CD4-positive, alpha-beta memory T cell (primary cell): Measurements from ENCODE around the gene FAM200B. TPM values are rescaled to one million over a fixed set of nuclear protein-coding genes. Genes with fewer than 3 reads are reported as not detected.

Experiments
- CTCF ChIA-PET: fragments of 350-600 bp; sonication (Branson Sonifier 250); formaldehyde crosslinking; loops from one replicate; lab custom pipeline; 2021; ENCODE audit warnings: inconsistent platforms; ENCODE audit not compliant: partially characterized antibody; lab: Charles Lee
- POLR2A ChIA-PET: fragments of 350-600 bp; sonication (Branson Sonifier 250); formaldehyde crosslinking; loops from one replicate; lab custom pipeline; 2021; ENCODE audit not compliant: partially characterized antibody; lab: Charles Lee
- DNase-seq, 5 donors: peaks; one replicate each; pipeline versions ENCODE4 v3.0.0 to v3.0.0-alpha.2; 2020 to 2022; ENCODE audit warnings: mixed read lengths in 1 of 5
- H3K27ac ChIP-seq: one replicate; pipeline ENCODE4 v1.7.0; 2013; ENCODE audit warnings: low read depth, low read length
- H3K27me3 ChIP-seq: 2 replicates; pipeline ENCODE4 v1.7.0; 2013; ENCODE audit warnings: mild to moderate bottlenecking, low read length, moderate library complexity; ENCODE audit not compliant: insufficient read depth
- H3K36me3 ChIP-seq: 2 replicates; pipeline ENCODE4 v1.7.0; 2013; ENCODE audit warnings: mild to moderate bottlenecking, low read length, moderate library complexity; ENCODE audit not compliant: insufficient read depth
- H3K4me1 ChIP-seq: 2 replicates; pipeline ENCODE4 v1.7.0; 2013; ENCODE audit warnings: mild to moderate bottlenecking, low read length, moderate library complexity; ENCODE audit not compliant: insufficient read depth
- H3K4me3 ChIP-seq, 2 donors: one replicate each; pipeline ENCODE4 v1.7.0; 2013; ENCODE audit warnings: low read length in 2 of 2, mild to moderate bottlenecking in 1 of 2
- H3K9me3 ChIP-seq, 2 donors: one replicate each; pipeline ENCODE4 v1.7.0; 2013; ENCODE audit warnings: low read length in 2 of 2, control low read depth in 1 of 2; ENCODE audit not compliant: control insufficient read depth in 1 of 2
- H3K27ac Mint-ChIP-seq, 7 donors: one replicate each; pipeline ENCODE4 v1.8.0; 2020 to 2021; ENCODE audit warnings: mixed read lengths in 7 of 7, mild to moderate bottlenecking in 6 of 7, inconsistent platforms in 3 of 7, moderate library complexity in 3 of 7
- H3K27me3 Mint-ChIP-seq, 2 donors: one replicate each; pipeline ENCODE4 v1.8.0; 2020 to 2021; ENCODE audit warnings: mixed read lengths in 2 of 2
- H3K36me3 Mint-ChIP-seq, 2 donors: one replicate each; pipeline ENCODE4 v1.8.0; 2020 to 2021; ENCODE audit warnings: mixed read lengths in 2 of 2, inconsistent platforms in 1 of 2, mild to moderate bottlenecking in 1 of 2
- H3K4me1 Mint-ChIP-seq, 4 donors: one replicate each; pipeline ENCODE4 v1.8.0; 2020 to 2021; ENCODE audit warnings: mixed read lengths in 4 of 4, mild to moderate bottlenecking in 1 of 4
- H3K4me3 Mint-ChIP-seq, 8 donors: one replicate each; pipeline ENCODE4 v1.8.0; 2020 to 2021; ENCODE audit warnings: mixed read lengths in 8 of 8, mild to moderate bottlenecking in 7 of 8, moderate library complexity in 6 of 8, inconsistent platforms in 3 of 8
- H3K9me3 Mint-ChIP-seq, 8 donors: one replicate each; pipeline ENCODE4 v1.8.0; 2020 to 2021; ENCODE audit warnings: mixed read lengths in 8 of 8, mild to moderate bottlenecking in 5 of 8, inconsistent platforms in 3 of 8, moderate library complexity in 1 of 8
- intact Hi-C: fragments of 100-400 bp; cut with micrococcal nuclease; formaldehyde crosslinking; loops from one replicate; pipeline ENCODE4 v1.15.1; 2023
- polyA plus RNA-seq, 2 donors: library from polyadenylated mRNA; unstranded; fragments of 300-500 nt; fragmentation: Illumina TruSeq; gene quantifications; one replicate each; pipeline ENCODE4 v1.2.3, GENCODE V29; 2021
- total RNA-seq, 2 experiments: library from RNA; stranded (reverse); gene quantifications; one replicate each; pipeline ENCODE4 v1.2.3, GENCODE V29; 2021

Gene FAM200B
- total and polyA plus RNA-seq, 4 experiments from 2014 or later = 35.5 to 86.8 (median 54.2) TPM

DNA sequence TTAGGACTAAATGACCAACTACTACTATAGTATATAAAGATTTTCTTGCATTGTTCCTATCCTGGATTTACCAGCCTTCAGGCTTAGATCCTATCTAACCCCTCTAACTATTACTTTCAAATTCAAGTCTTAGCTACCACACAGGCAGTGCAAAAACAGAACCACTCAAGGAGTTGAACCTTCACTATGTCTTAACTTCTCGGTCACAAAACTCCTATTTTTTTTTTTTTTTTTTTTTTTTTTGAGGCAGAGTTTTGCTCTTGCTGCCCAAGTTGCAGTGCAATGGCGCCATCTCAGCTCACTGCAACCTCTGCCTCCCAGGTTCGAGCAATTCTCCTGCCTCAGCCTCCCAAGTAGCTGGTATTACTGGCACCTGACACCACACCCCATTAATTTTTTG is 6.3 kb upstream of the FAM200B start:
- H3K36me3 ChIP-seq = no peaks in the 10 kb centered on the region
- H3K4me3 Mint-ChIP-seq = no peak overlapping the region
- intact Hi-C loops = no loop called here
- POLR2A ChIA-PET = no interaction called here
- no peaks in the 10 kb centered on the region for H3K9me3 Mint-ChIP-seq
- H3K4me1 ChIP-seq = no peaks in the 10 kb centered on the region
- H3K27ac Mint-ChIP-seq = no peak overlapping the region
- CTCF ChIA-PET = interaction anchor here (1.3 kb wide), 1 partner anchor 21 kb away, joined by 3 read pairs; no protein-coding TSS in a partner anchor
- H3K27me3 Mint-ChIP-seq = no peaks in the 10 kb centered on the region
- no peak overlapping the region for H3K27ac ChIP-seq
- H3K27me3 ChIP-seq = no peaks in the 10 kb centered on the region
- no peaks in the 10 kb centered on the region for H3K9me3 ChIP-seq
- no peak overlapping the region for H3K4me3 ChIP-seq
- peaks cover 0 to 4% (median 0%) of the 10 kb centered on the region in 4 donors for H3K4me1 Mint-ChIP-seq
- H3K36me3 Mint-ChIP-seq = no peaks in the 10 kb centered on the region
- DNase-seq = no peak

DNA sequence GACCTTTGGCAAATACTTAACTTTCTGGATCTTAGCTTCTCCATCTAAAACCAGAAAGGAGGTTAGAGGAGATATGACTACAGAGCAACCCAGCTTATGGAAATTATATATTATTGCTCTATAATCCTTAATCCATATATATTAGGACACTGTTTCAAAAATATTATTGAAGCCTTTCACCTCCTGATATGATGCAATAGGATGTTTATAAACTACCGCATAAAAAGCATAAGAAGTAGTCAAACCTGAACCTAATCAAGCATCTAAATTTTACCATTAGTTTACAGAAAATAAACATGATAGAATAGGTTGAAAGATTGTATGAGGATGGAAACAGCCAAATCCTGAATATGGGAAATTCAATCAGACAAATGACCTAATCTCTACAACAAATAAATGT is 5.6 kb upstream of the FAM200B start:
- H3K4me1 Mint-ChIP-seq = peaks cover 0 to 4% (median 0%) of the 10 kb centered on the region in 4 donors
- no peak overlapping the region for H3K27ac ChIP-seq
- H3K4me3 Mint-ChIP-seq = no peak overlapping the region
- H3K36me3 ChIP-seq = no peaks in the 10 kb centered on the region
- no peaks in the 10 kb centered on the region for H3K27me3 ChIP-seq
- H3K27me3 Mint-ChIP-seq = no peaks in the 10 kb centered on the region
- no peaks in the 10 kb centered on the region for H3K9me3 ChIP-seq
- no peak for DNase-seq
- ChIA-PET CTCF (interaction anchor here (1.3 kb wide), 1 partner anchor 22 kb away, joined by 3 read pairs; no protein-coding TSS in a partner anchor), POLR2A (no interaction called here)
- H3K36me3 Mint-ChIP-seq = no peaks in the 10 kb centered on the region
- no peaks in the 10 kb centered on the region for H3K4me1 ChIP-seq
- H3K9me3 Mint-ChIP-seq = no peaks in the 10 kb centered on the region
- no peak overlapping the region for H3K4me3 ChIP-seq
- H3K27ac Mint-ChIP-seq = no peak overlapping the region
- intact Hi-C loops = no loop called here

DNA sequence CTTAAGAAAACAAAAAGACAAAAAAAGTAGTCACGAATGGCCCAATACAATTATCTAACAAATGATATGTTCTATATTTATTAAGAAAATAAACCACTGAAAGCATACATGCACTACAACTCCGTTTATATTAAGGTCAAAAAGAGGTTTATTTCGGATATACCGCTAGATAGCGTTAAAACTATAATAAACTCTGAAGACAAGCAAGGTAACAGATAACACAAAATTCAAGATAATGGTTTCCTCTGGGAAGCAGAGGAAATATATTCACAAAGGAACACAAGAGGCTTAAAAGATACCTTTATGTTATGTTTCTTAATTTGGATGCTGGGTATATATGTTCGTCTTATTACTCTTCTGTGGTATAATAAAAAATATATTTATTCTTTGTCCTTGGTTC is 4.7 kb upstream of the FAM200B start:
- ChIA-PET CTCF (no interaction called here), POLR2A (no interaction called here)
- no peak for DNase-seq
- H3K36me3 ChIP-seq = no peaks in the 10 kb centered on the region
- H3K9me3 ChIP-seq = no peaks in the 10 kb centered on the region
- H3K27ac ChIP-seq = no peak overlapping the region
- intact Hi-C loops = no loop called here
- no peaks in the 10 kb centered on the region for H3K27me3 ChIP-seq
- no peak overlapping the region for H3K4me3 ChIP-seq
- H3K4me1 ChIP-seq = no peaks in the 10 kb centered on the region
- Mint-ChIP-seq H3K4me3 (no peak overlapping the region), H3K36me3 (no peaks in the 10 kb centered on the region), H3K27me3 (no peaks in the 10 kb centered on the region), H3K9me3 (no peaks in the 10 kb centered on the region), H3K27ac (no peak overlapping the region), H3K4me1 (peaks cover 0 to 8% (median 4%) of the 10 kb centered on the region in 4 donors)

DNA sequence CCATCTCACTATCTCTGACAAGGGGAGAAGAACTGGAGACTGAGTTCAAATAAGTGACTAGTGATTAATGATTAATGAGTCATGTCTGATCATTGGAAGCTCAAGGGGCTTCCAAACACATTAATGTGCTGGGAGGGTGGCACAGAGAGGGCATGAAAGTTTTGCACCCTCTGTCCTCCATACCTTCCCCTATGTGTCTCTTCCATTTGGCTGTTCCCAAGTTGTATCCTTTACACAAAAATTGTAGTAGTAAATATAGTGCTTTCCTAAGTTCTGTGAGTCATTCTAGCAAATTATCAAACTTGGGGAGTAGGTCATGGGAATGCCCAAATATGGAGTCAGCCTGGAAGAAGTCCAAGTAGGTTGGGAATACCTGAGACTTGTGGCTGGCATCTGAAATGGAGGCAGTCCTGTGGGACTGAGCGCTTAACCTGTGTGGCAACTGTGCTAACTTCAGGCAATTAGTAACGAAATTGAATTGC is 4.1 kb upstream of the FAM200B start:
- H3K27ac Mint-ChIP-seq = no peak overlapping the region
- Histone ChIP-seq H3K27ac (no peak overlapping the region), H3K9me3 (no peaks in the 10 kb centered on the region), H3K27me3 (no peaks in the 10 kb centered on the region), H3K36me3 (no peaks in the 10 kb centered on the region), H3K4me1 (peaks cover 4% of the 10 kb centered on the region), H3K4me3 (no peak overlapping the region)
- ChIA-PET POLR2A (no interaction called here), CTCF (no interaction called here)
- H3K27me3 Mint-ChIP-seq = no peaks in the 10 kb centered on the region
- H3K4me1 Mint-ChIP-seq = peaks cover 6 to 15% (median 10%) of the 10 kb centered on the region in 4 donors
- H3K9me3 Mint-ChIP-seq = no peaks in the 10 kb centered on the region
- no peaks in the 10 kb centered on the region for H3K36me3 Mint-ChIP-seq
- no peak overlapping the region for H3K4me3 Mint-ChIP-seq
- no peak for DNase-seq
- intact Hi-C loops = no loop called here

DNA sequence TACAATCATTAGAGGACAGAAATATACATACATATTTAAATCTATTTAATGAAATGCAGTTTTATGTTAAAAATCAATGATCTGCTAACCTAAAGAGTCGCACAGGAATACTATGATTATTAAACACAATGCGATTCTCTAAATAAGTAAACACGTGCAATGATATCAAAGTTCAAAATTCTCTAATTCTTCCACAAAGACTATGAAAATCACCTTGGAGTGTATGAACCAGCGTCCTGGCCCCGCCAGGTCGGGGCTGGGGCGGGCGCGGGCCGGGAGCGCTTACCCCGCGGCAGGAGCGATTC is 608 bp upstream of the FAM200B start:
- no peaks in the 10 kb centered on the region for H3K9me3 Mint-ChIP-seq
- H3K4me1 ChIP-seq = peaks cover 30% of the 10 kb centered on the region
- no peaks in the 10 kb centered on the region for H3K27me3 Mint-ChIP-seq
- DNase-seq = no peak
- H3K36me3 ChIP-seq = no peaks in the 10 kb centered on the region
- H3K36me3 Mint-ChIP-seq = peaks cover under 1% of the 10 kb centered on the region in 2 donors
- peaks cover 25 to 42% (median 33%) of the 10 kb centered on the region in 4 donors for H3K4me1 Mint-ChIP-seq
- H3K4me3 ChIP-seq = peak overlapping the region; percentile 72 to 99
- no peaks in the 10 kb centered on the region for H3K27me3 ChIP-seq
- H3K4me3 Mint-ChIP-seq = peak overlapping the region; percentile 90 to 98 (median 96)
- no peaks in the 10 kb centered on the region for H3K9me3 ChIP-seq
- intact Hi-C loops = loop anchor here (1.0 to 5.0 kb wide), 4 partner anchors 26 to 677 kb away; partner anchors contain the start of gene FBXL5
- ChIA-PET POLR2A (interaction anchor here (0.7 to 3.1 kb wide), 9 partner anchors 11 to 678 kb away, joined by 3 to 41 read pairs (median 10); partner anchors contain the start of genes CPEB2 and FBXL5), CTCF (no interaction called here)
- peak overlapping the region; percentile 70 for H3K27ac ChIP-seq
- H3K27ac Mint-ChIP-seq = peak overlapping the region in 4 of 7 donors; percentile 18 to 86 (median 46)

DNA sequence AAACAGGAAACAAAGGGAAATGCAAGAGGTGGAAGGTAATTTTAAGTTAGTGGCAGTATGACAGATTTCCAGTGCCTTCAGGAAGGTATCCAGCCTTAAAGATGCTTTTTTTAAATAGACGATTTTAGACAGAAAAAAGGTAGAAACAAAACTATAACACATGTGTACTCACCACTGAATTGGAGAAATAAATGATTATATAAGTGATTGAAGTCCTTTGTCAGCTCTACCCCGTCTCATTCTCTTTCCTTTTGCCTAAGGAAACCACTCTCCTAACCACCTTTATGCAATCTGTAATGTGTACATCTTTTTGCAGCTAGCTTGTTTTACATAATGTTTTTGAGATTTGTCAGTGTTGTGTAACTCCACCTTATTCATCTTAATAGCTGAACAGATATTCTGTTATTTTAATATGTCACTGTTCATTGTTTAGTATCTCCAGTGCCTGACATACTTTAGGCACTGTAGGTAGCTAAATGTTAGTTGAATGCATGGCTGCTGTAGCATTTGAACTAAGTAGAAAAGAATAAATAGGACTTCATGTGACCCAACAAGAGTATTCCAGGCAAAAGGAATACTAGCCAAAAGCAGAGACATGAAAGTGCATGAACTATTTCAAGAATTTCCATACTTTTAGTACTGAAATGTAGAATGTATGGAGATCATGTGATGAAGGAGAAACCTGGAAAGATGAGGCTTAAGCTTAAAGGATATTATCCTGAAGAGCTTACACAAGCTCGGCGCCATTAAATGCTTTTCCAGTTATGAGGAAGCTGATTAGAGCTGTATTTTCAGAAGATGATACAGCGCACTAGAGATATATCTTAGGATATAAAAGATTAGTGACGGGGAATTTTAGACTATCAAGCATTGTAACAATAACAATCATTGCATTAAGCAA is 865 bp downstream of the FAM200B start:
- H3K27ac Mint-ChIP-seq = peak overlapping the region; percentile 86 to 98 (median 97)
- H3K4me1 ChIP-seq = peaks cover 30% of the 10 kb centered on the region
- peaks cover 4% of the 10 kb centered on the region for H3K36me3 ChIP-seq
- CTCF ChIA-PET = interaction anchor here (0.6 to 1.5 kb wide), 6 partner anchors 27 to 681 kb away, joined by 3 to 5 read pairs (median 4); no protein-coding TSS in a partner anchor
- intact Hi-C loops = loop anchor here (2.0 to 5.0 kb wide), 2 partner anchors 75 to 682 kb away; no protein-coding TSS in a partner anchor
- POLR2A ChIA-PET = interaction anchor here (0.9 to 3.1 kb wide), 11 partner anchors 9 to 680 kb away, joined by 3 to 41 read pairs (median 7); partner anchors contain the start of genes BST1, CPEB2 and FBXL5
- H3K9me3 ChIP-seq = no peaks in the 10 kb centered on the region
- H3K4me1 Mint-ChIP-seq = peaks cover 26 to 47% (median 35%) of the 10 kb centered on the region in 4 donors
- H3K27me3 ChIP-seq = no peaks in the 10 kb centered on the region
- DNase-seq = no peak
- H3K4me3 ChIP-seq = peak overlapping the region; percentile 72 to 99
- H3K4me3 Mint-ChIP-seq = peak overlapping the region; percentile 90 to 98 (median 96)
- H3K9me3 Mint-ChIP-seq = no peaks in the 10 kb centered on the region
- peaks cover 14 to 15% of the 10 kb centered on the region in 2 donors for H3K36me3 Mint-ChIP-seq
- peak overlapping the region; percentile 70 for H3K27ac ChIP-seq
- H3K27me3 Mint-ChIP-seq = no peaks in the 10 kb centered on the region

DNA sequence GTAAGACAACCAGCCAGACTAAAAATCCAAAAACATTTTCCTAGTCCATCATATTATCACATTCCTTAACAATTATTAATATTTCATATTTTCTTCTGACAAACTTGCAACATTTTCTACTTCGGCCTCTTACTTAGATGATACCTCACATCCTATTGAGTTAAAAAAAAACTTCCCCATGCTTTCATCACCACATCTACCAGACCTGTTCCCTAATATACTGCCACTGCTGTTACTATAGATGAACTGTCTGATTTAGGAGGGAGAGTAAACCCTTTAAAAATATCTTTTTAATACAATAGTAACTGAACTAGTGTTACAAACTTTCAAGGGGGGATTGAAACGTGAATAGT is 1.5 kb downstream of the FAM200B start:
- Mint-ChIP-seq H3K9me3 (no peaks in the 10 kb centered on the region), H3K27me3 (no peaks in the 10 kb centered on the region), H3K4me1 (peaks cover 26 to 47% (median 35%) of the 10 kb centered on the region in 4 donors), H3K4me3 (peak overlapping the region in 5 of 8 donors; percentile 27 to 97 (median 57)), H3K27ac (peak overlapping the region in 2 of 7 donors; percentile 30 to 86), H3K36me3 (peaks cover 18 to 22% of the 10 kb centered on the region in 2 donors)
- DNase-seq = no peak
- H3K4me3 ChIP-seq = no peak overlapping the region
- ChIA-PET POLR2A (interaction anchor here (1.4 to 3.1 kb wide), 5 partner anchors 20 to 680 kb away, joined by 3 to 41 read pairs (median 11); partner anchors contain the start of genes BST1, CPEB2 and FBXL5), CTCF (interaction anchor here (1.2 to 1.5 kb wide), 3 partner anchors 27 to 34 kb away, joined by 3 to 5 read pairs (median 4); no protein-coding TSS in a partner anchor)
- H3K9me3 ChIP-seq = no peaks in the 10 kb centered on the region
- peaks cover 30% of the 10 kb centered on the region for H3K4me1 ChIP-seq
- H3K36me3 ChIP-seq = peaks cover 4% of the 10 kb centered on the region
- no peaks in the 10 kb centered on the region for H3K27me3 ChIP-seq
- intact Hi-C loops = loop anchor here (2.0 to 5.0 kb wide), 2 partner anchors 74 to 682 kb away; no protein-coding TSS in a partner anchor
- H3K27ac ChIP-seq = no peak overlapping the region
